ENCODE measurements around the gene ACSL1.

ACSL1 gene, protein sequence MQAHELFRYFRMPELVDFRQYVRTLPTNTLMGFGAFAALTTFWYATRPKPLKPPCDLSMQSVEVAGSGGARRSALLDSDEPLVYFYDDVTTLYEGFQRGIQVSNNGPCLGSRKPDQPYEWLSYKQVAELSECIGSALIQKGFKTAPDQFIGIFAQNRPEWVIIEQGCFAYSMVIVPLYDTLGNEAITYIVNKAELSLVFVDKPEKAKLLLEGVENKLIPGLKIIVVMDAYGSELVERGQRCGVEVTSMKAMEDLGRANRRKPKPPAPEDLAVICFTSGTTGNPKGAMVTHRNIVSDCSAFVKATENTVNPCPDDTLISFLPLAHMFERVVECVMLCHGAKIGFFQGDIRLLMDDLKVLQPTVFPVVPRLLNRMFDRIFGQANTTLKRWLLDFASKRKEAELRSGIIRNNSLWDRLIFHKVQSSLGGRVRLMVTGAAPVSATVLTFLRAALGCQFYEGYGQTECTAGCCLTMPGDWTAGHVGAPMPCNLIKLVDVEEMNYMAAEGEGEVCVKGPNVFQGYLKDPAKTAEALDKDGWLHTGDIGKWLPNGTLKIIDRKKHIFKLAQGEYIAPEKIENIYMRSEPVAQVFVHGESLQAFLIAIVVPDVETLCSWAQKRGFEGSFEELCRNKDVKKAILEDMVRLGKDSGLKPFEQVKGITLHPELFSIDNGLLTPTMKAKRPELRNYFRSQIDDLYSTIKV

DNA sequence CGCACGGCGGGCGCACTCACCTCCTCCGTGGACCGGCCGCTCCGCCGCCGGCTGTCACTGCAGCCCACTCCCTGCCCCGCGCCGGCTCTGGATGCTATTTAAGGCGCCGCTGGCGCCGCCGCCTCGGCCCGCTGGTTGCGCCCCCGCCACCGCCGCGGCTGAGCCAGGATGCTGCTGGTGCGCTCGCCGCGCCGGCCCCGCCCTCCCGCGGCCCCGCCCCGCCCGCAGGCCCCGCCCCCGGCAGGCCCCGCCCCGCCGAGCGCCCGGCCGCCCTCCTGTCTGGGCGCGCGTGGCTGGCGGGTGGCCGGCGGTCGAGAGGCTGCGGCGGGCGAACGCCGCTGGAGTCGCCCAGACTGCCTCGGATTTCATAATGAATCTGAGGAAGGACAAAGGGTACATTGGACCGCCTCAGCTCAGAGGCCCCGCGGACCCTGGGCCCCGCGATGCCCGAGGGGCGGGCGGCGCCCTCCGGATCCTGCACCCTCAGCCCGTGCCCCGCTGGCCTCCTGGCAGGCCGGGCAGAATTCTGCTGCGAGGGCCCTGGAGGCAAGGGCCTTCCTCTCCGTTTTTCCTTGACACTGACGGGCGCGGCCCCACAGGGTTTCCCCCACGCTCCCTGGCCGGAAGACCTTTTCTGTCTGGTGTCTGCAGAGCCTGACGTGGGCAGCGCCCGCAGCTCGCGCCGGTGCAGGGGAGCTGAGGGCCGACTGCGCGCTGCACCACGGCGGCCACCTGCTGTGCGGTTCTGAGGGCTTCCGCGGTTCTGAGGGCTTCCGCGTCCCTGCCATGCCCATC, at the start of gene ACSL1:
Gene ACSL1, minus strand, starts transcription at position 73 of the 795 bp plus-strand sequence. CDS start 22,454 bp downstream, outside the sequence.
- H3K9me3 Mint-ChIP-seq = no peaks in the 10 kb centered on the region
- H3K27me3 Mint-ChIP-seq = peaks cover 6% of the 10 kb centered on the region
- peak within 1 kb of the TSS; percentile 94 for H3K4me3 Mint-ChIP-seq
- no peaks in the 10 kb centered on the region for H3K36me3 Mint-ChIP-seq (ENCODE audit: low read depth)
- H3K4me1 Mint-ChIP-seq (ENCODE audit: low read depth) = peaks cover 46% of the 10 kb centered on the region
- H3K27ac Mint-ChIP-seq = peak within 1 kb of the TSS; percentile 87

DNA sequence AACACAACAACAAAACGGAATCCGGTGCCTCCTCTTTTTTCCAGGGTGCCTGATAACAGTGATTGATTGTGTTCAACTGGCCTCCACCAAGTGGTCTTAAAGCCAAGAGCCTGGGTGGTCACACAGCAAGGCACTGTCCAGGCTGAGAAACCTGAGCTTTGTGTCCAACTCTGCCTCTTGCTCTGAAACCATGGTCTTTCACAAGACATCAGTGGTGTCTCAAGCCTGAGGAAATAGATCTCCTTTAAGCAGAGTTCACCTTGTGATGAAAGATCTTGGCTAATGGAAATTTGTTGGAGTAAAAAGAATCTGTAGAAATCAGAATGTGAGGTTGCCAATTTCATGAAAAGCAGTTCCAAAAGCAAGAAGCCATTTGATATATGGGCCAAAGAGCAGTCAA, 47.3 kb upstream of the ACSL1 start:
- Mint-ChIP-seq H3K36me3 (ENCODE audit: low read depth) (no peaks in the 10 kb centered on the region), H3K27me3 (no peaks in the 10 kb centered on the region)

DNA sequence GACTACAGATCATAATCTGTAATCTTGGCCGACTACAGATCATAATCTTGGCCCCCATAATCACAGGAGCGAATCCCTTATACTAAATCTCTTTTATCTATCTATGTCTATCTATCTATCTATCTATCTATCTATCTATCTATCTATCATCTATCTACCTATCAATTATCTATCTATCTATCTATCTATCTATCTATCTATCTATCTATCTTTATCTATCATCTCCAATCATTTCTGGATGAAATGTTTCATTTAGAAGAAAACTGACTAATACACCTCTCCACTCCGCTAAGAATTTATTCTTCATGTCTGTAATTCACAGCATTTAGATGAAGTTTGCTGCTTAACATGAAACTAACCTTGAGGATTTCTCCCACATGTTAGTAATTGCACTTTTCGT, 45.0 kb upstream of the ACSL1 start:
- no peaks in the 10 kb centered on the region for H3K27me3 Mint-ChIP-seq
- H3K27ac Mint-ChIP-seq = no peak overlapping the region
- H3K36me3 Mint-ChIP-seq (ENCODE audit: low read depth) = no peaks in the 10 kb centered on the region
- H3K4me3 Mint-ChIP-seq = no peak overlapping the region
- H3K9me3 Mint-ChIP-seq = no peaks in the 10 kb centered on the region
- no peaks in the 10 kb centered on the region for H3K4me1 Mint-ChIP-seq (ENCODE audit: low read depth)

More for the DNA sequence above, 47.3 kb upstream of the ACSL1 start:
- Mint-ChIP-seq H3K27ac (no peak overlapping the region), H3K4me3 (no peak overlapping the region), H3K4me1 (ENCODE audit: low read depth) (no peaks in the 10 kb centered on the region), H3K9me3 (no peaks in the 10 kb centered on the region)

DNA sequence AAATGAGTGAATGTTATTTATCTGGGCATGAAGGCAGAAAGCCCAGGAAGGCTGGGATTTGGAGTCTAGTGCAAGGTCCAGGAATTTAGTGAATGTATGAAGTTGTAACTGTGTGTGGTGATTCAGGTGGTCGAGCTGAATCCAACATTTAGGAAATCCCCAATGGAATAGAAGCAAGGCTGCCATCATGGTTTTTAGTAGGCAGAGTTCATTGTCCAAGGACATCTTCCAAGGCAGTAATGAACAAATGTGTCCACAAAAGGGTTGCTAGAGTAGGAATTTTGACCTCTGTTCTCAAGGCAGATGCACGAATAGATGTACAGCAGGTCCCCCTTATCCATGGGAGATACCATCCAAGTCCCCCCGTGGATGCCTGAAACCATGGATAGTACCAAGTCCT, 42.9 kb upstream of the ACSL1 start:
- Mint-ChIP-seq H3K27me3 (no peaks in the 10 kb centered on the region), H3K4me1 (ENCODE audit: low read depth) (no peaks in the 10 kb centered on the region), H3K27ac (no peak overlapping the region), H3K36me3 (ENCODE audit: low read depth) (no peaks in the 10 kb centered on the region), H3K9me3 (no peaks in the 10 kb centered on the region), H3K4me3 (no peak overlapping the region)

DNA sequence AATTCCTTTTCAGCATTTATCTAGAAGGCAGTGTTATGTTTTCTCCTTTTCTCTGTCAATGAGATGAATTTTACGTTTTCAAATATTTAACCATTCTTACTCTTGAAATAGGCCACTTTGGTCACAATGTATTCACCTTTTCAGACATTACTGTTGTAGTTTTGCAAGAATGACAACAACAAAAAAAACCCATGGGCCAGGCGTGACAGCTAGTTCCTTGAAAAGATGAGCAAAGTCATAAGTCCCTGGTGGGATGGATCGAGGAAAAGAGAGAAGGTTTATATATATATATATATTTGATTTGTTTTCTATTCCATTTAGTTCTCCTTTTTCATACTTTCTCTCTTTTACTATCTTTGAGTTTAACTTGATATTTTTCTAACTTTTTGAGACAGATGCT, 38.1 kb upstream of the ACSL1 start:
- no peaks in the 10 kb centered on the region for H3K9me3 Mint-ChIP-seq
- H3K27ac Mint-ChIP-seq = no peak overlapping the region
- no peaks in the 10 kb centered on the region for H3K36me3 Mint-ChIP-seq (ENCODE audit: low read depth)
- H3K4me3 Mint-ChIP-seq = no peak overlapping the region
- H3K4me1 Mint-ChIP-seq (ENCODE audit: low read depth) = peaks cover 8% of the 10 kb centered on the region
- H3K27me3 Mint-ChIP-seq = peaks cover 3% of the 10 kb centered on the region

DNA sequence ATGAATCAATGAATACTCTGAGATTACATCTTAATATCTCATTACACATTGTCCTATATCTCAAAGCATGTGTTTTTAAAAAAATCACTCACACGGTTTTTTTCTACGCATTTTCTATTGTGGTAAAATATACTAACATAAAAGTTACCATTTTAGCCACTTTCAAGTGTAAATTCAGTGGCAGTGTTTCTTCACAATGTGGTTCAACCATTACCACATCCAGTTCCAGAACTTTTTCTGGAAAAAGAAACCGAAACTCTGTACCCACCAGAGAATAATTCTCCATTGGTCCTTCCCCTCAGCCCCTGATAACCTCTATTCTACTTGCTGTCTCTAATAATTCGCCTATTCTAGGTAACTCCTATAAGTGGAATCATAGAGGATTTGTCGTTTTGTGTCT, 35.3 kb upstream of the ACSL1 start:
- Mint-ChIP-seq H3K36me3 (ENCODE audit: low read depth) (no peaks in the 10 kb centered on the region), H3K27ac (no peak overlapping the region), H3K4me1 (ENCODE audit: low read depth) (peaks cover 11% of the 10 kb centered on the region), H3K27me3 (peaks cover 3% of the 10 kb centered on the region), H3K9me3 (no peaks in the 10 kb centered on the region), H3K4me3 (no peak overlapping the region)

DNA sequence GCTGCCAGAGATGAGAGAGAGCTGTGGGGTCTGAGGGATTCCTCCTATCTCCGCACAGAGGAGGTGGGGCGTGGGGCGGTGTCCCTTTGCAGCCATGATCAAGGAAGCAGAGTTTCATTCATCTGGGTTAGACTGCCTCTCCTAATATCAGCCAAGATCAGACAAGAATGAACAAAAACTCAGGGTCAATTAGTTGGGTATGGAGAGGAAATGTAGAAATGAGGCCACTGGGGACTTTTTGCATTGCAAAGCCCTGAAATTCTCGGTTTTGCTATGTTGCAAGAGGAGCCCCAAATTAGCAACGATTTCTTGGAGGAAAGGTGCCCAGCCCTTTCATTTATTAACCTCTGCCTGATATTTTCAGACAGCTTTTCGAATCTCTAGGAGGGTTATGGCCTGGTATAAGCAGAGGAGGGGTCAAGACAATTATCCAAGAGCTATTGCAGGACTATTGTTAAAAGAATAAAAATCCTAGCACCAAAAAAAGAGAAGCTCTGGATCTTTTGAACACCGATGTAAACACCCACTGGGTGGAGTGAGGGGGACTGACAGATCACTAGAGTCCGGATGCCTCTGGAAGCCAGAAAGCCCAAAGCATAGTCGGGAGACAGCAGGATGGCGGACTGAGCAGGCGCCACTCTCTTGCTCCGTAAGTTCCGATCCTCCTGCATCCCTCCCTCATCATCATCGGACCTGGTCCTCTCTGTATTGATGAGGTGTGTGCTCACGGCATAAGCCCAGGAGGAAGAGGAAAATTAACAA, 34.4 kb upstream of the ACSL1 start:
- H3K9me3 Mint-ChIP-seq = no peaks in the 10 kb centered on the region
- H3K27me3 Mint-ChIP-seq = peaks cover 3% of the 10 kb centered on the region
- H3K4me3 Mint-ChIP-seq = no peak overlapping the region
- H3K27ac Mint-ChIP-seq = no peak overlapping the region
- peaks cover 16% of the 10 kb centered on the region for H3K4me1 Mint-ChIP-seq (ENCODE audit: low read depth)
- no peaks in the 10 kb centered on the region for H3K36me3 Mint-ChIP-seq (ENCODE audit: low read depth)

DNA sequence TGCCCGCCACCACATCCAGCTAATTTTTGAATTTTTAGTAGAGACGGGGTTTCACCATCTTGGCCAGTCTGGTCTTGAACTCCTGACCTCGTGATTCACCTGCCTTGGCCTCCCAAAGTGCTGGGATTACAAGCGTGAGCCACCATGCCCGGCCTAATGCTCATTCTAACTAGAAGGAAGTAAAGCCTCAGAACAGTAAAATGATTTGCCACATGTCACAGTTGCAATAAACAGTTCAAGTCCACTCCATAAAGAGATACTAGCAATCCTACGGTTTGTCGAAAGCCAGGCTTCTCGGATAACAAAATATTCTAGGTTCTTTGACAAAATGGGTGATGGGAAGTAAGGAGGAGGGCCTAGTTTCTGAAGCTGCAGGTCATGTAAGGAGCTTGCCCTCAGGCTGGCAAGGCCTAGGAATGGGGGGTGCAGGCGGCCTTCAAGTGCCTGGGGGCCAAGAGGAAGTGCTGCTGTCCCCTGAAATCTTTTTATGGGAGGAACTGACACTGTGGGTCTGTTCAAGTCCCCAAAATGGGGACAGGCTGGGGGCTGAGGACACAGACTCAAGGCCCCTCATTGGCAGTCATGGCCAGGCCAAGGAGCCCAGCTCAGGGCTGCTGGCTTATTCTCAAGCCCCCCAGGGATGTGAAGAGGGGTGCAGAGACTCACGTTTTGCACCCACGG, 31.8 kb upstream of the ACSL1 start:
- H3K27me3 Mint-ChIP-seq = peaks cover 3% of the 10 kb centered on the region
- no peak overlapping the region for H3K4me3 Mint-ChIP-seq
- no peaks in the 10 kb centered on the region for H3K9me3 Mint-ChIP-seq
- peak overlapping the region; percentile 19 for H3K27ac Mint-ChIP-seq
- peaks cover 26% of the 10 kb centered on the region for H3K4me1 Mint-ChIP-seq (ENCODE audit: low read depth)
- no peaks in the 10 kb centered on the region for H3K36me3 Mint-ChIP-seq (ENCODE audit: low read depth)

DNA sequence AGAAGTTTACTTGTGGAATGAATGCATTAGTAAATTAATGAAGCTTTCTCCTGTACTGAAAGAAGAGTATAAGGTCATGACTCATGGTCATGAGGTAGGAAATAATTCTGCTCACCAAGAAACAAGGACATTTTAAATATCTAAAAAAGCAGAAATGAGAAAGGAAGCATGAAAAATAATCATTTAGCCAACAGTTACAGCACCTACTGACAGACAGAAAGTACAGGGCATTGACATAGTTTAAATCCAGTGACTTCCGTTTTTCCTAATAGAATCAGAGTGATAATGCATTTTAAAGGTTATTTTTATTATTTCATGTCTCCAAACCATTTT, 30.5 kb upstream of the ACSL1 start:
- peaks cover 2% of the 10 kb centered on the region for H3K27me3 Mint-ChIP-seq
- peaks cover 24% of the 10 kb centered on the region for H3K4me1 Mint-ChIP-seq (ENCODE audit: low read depth)
- H3K36me3 Mint-ChIP-seq (ENCODE audit: low read depth) = no peaks in the 10 kb centered on the region
- H3K9me3 Mint-ChIP-seq = no peaks in the 10 kb centered on the region
- H3K27ac Mint-ChIP-seq = no peak overlapping the region
- H3K4me3 Mint-ChIP-seq = no peak overlapping the region

DNA sequence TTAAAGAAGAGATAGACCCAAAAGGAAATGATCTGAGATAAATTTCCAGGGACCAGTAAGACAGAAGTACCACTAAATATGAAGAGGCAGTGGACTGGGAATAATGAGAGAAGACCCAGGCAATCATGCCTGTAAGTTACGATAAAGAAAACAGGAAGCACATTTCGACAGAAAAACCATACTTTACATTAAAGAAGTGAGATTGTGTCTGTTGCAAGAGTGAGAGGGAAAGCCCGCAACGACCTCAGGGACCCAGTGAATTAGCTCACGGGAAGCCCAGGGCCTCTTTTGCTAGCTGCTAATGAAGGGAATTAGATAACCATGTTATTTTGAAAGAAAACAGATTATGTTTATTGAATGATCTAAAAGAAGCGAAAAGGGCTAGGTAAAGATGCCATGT, 28.9 kb upstream of the ACSL1 start:
- Mint-ChIP-seq H3K9me3 (no peaks in the 10 kb centered on the region), H3K27ac (peak overlapping the region; percentile 39), H3K36me3 (ENCODE audit: low read depth) (no peaks in the 10 kb centered on the region), H3K4me3 (no peak overlapping the region), H3K27me3 (no peaks in the 10 kb centered on the region), H3K4me1 (ENCODE audit: low read depth) (peaks cover 25% of the 10 kb centered on the region)

DNA sequence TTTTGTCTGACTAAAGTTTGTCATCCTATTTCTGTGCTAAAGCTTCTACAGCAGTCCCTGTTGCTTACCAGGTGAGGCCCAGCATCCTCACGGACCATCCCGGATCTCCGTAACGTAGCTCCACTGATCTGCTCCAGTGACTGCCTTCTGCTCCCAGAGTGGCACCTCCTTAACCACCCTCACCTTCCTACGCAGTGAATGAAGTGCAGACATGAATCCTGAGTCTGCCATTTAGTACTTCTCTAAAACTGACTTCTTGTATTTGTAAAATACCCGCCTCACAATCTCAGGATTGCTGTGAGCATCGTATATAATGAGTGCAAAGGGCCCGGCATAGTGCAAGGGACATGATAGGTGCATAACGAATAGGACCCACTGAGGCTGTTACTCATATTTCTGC, 27.7 kb upstream of the ACSL1 start:
- no peaks in the 10 kb centered on the region for H3K36me3 Mint-ChIP-seq (ENCODE audit: low read depth)
- H3K4me3 Mint-ChIP-seq = no peak overlapping the region
- H3K27ac Mint-ChIP-seq = no peak overlapping the region
- no peaks in the 10 kb centered on the region for H3K9me3 Mint-ChIP-seq
- peaks cover 6% of the 10 kb centered on the region for H3K27me3 Mint-ChIP-seq
- H3K4me1 Mint-ChIP-seq (ENCODE audit: low read depth) = peaks cover 34% of the 10 kb centered on the region

DNA sequence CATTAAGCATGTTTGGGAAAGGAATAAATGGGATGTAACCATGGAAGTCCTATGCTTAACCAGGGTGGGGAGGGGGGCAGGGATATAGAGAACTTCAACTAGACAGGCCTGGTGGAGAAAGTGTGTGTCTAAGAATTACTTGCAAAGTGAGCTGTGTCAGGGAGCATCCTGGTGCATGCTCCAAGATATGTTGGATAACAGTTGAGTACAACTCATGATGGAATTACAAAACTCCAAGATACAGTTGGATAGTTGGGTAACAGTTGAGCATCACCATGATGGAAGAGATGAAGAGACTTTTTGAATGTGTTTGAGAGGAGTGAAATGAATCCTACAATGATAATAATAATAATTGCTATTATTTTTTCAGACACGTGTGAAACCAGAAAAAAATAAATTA, 26.1 kb upstream of the ACSL1 start:
- H3K4me1 Mint-ChIP-seq (ENCODE audit: low read depth) = peaks cover 39% of the 10 kb centered on the region
- H3K27ac Mint-ChIP-seq = no peak overlapping the region
- no peak overlapping the region for H3K4me3 Mint-ChIP-seq
- no peaks in the 10 kb centered on the region for H3K36me3 Mint-ChIP-seq (ENCODE audit: low read depth)
- H3K9me3 Mint-ChIP-seq = no peaks in the 10 kb centered on the region
- peaks cover 12% of the 10 kb centered on the region for H3K27me3 Mint-ChIP-seq

DNA sequence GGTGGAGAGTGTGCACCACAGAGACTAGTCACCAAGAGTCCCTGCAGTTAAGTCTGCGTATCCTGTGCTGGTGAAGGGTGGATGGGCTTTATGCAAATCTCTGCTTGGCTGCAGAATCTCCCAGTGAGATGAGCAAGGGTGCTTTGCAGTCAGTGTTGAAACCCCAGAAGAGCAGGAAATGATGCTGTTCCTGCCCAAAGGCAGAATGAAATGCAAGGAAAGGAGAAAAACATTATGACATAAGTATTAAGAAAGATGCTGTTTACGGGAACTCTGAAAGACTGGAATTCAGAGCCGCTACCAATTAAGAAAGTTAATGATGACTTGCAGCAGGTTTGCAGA, 25.4 kb upstream of the ACSL1 start:
- H3K27me3 Mint-ChIP-seq = peaks cover 15% of the 10 kb centered on the region
- no peaks in the 10 kb centered on the region for H3K9me3 Mint-ChIP-seq
- no peaks in the 10 kb centered on the region for H3K36me3 Mint-ChIP-seq (ENCODE audit: low read depth)
- no peak overlapping the region for H3K27ac Mint-ChIP-seq
- H3K4me1 Mint-ChIP-seq (ENCODE audit: low read depth) = peaks cover 36% of the 10 kb centered on the region
- no peak overlapping the region for H3K4me3 Mint-ChIP-seq

DNA sequence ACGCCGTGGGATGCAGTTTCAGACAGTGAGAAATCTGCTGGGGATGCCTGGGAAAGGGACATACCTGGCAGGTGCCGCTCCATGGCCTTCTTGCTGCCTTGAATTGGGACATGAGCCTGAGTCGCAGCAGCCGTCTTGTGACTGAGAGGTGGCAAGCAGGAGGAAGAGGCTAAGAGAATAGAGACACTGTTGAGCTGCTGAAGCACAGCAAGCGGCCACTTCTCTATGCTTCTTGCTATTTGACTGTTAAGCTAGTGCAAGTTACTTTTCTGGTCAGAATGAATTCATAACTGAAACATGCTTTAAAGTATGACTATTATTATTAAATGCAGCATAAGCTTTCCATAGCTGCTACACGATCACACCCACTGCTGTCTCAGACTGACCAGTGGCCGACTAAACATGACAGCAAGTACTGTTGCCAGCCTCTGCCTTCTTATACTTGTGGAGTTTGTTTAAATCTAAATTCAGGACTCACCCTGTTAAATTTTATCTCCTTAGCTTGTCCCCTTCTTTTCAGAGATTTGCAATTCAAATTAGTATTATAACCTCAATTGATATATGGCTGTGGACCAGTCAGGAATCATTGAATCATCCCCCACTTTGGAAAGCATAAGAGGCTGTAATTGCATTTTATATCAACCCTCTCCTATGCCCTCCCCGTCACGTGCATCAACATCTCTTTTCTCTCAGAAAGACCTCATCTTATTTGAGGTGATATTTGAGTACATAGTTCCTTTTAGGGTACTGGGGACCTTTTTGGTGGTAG, 24.8 kb upstream of the ACSL1 start:
- H3K9me3 Mint-ChIP-seq = no peaks in the 10 kb centered on the region
- peaks cover 35% of the 10 kb centered on the region for H3K4me1 Mint-ChIP-seq (ENCODE audit: low read depth)
- no peak overlapping the region for H3K4me3 Mint-ChIP-seq
- no peak overlapping the region for H3K27ac Mint-ChIP-seq
- H3K36me3 Mint-ChIP-seq (ENCODE audit: low read depth) = no peaks in the 10 kb centered on the region
- H3K27me3 Mint-ChIP-seq = peaks cover 15% of the 10 kb centered on the region
